Measurements from ENCODE around the gene ZYX.
"Not testable (repeated sequence)": the region's sequence is repeated elsewhere in the genome, so short reads cannot be mapped to it uniquely, and the experiment has no call there.

Gene ZYX

DNA sequence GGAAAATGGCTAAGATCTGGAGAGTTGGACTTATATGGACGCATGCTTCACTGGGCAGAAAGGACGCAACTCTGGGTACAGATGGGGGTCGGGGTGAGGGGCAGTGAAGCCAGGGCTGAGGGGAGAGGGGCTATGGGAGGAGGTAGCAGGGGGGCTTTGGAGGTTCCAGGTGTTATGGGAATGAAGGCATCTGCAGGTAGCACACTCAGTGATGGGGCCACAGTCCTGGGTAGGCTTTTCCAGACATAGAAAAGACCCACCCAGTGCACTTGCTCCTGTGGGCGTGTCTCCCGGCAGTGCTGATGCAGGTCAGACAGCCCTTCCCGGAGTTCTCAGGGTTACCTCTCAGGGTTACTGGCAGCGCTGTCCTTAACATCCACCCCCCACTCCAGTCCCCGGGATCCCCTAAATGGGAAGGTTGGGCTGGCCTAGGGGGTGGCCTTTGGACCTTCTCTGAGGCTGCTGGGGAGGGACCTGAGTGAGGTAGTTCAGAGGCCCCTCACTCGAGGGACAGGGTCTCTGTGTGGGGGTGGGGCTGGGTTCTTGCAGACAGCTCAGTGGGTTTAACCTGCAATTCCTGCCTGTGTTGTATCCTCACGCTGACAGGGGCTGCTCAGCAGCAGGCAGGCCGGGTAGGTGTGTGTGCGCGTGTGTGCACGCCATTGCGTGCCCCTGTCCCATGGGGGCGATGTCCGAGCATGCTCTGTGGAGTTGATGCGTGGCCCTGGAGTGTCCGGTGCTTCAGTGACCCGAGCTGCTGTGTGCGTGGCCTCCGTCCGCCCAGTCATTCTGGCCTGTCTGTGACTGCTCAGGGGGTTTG is 6.2 kb downstream of the ZYX start:
- no peak for DNase-seq

DNA sequence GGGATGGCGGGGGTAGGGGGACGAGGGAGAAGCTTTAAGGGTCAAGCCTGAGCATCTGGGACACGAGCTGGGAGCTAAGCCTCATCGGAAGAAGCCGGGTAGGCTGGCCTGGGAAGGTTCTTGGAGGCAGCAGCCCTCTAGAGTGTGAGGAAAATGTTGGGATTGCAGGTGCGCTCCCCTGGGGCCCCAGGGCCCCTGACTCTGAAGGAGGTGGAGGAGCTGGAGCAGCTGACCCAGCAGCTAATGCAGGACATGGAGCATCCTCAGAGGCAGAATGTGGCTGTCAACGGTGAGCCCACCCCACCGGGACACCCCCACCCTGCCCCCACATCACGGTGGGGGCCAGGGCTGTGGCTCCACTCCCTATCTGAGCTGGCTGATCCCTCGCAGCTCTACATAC is 6.9 kb downstream of the ZYX start:
- DNase-seq: no peak

DNA sequence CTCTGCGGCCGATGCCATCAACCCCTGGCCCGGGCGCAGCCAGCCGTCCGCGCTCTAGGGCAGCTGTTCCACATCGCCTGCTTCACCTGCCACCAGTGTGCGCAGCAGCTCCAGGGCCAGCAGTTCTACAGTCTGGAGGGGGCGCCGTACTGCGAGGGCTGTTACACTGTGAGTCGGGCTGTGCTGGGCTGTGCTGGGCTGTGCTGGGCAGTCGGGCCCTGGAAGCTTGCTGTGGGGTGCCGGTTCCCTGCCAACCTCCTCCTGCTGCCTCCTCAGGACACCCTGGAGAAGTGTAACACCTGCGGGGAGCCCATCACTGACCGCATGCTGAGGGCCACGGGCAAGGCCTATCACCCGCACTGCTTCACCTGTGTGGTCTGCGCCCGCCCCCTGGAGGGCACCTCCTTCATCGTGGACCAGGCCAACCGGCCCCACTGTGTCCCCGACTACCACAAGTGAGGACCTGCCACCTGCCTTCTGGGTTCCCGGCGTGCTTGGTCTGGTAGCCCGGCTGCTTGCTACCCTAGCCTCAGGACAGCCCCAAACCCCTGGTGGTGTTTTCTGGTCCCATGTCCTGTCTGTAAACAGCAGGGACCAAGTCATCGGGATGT is 7.5 kb downstream of the ZYX start:
- no peak for DNase-seq

DNA sequence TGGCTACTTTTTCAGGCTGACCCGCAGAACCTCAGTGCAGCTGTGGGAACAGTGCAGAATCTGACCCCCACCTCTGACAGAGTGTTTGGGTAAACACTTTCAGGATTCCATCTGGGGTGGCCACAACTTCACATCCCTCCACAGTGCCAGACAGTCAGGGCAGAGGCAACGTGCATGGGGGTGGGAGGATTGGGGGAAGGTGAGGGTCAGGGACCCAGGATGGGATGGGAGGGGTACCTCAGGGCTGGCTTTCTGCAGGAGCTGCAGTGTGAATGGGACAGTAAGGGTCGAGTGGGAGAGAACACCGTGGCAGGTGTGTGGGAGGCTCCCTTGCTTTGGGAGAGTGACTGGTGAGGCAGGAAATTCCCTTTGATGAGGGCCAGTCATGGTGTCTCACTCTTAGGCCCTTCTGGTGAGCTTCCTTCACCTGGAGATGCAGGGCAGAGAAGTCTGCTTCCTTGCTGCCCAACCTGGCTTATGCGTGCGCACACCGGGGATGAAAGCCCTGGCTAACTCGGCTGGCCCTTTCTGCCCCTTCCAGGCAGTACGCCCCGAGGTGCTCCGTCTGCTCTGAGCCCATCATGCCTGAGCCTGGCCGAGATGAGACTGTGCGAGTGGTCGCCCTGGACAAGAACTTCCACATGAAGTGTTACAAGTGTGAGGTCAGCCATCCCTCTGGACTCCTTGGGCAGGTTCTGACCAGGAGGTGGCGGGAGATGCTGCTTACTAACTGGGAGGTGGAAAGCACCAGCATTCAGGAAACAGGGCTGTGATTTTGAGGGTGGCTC is 8.4 kb downstream of the ZYX start:
- no peak for DNase-seq

DNA sequence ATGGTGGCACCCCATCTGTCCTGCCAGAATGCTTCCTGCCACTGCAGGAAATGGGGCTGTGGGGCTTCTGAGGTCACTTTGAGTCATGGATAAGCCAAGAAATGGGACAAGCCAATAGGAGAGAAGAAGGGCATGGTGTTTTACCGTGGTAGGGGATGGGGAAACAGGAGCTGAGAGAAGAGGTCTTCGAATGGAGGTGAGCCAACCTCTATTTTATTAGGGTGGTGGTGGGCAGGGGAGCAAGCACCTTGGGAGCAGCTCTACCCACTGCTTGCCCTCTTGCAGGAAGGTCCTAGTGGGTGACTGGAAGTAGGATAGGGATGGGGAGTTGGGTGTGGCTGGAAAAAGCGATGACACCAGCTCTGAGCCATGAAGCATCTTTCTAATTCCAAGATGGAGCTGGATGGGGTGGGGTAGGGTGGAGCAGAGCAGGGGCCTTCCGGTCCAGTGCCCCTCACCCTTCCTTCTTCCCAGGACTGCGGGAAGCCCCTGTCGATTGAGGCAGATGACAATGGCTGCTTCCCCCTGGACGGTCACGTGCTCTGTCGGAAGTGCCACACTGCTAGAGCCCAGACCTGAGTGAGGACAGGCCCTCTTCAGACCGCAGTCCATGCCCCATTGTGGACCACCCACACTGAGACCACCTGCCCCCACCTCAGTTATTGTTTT is 9.1 kb downstream of the ZYX start:
- DNase-seq: no peak

DNA sequence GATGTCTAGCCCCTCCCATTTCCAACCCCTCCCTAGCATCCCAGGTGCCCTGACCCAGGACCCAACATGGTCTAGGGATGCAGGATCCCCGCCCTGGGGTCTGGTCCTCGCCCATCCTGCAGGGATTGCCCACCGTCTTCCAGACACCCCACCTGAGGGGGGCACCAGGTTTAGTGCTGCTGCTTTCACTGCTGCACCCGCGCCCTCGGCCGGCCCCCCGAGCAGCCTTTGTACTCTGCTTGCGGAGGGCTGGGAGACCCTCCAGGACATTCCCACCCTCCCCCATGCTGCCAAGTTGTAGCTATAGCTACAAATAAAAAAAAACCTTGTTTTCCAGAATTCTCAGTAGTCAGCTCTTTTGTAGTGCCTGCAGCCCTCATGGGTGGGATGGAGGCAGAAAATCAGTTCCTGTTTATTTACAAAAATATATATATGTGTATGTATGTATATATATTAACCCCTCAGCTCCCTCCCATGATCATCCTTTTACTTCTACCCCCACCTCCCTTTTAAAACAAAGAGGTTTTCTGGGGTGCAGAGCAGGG is 9.7 kb downstream of the ZYX start:
- no peak for DNase-seq

DNA sequence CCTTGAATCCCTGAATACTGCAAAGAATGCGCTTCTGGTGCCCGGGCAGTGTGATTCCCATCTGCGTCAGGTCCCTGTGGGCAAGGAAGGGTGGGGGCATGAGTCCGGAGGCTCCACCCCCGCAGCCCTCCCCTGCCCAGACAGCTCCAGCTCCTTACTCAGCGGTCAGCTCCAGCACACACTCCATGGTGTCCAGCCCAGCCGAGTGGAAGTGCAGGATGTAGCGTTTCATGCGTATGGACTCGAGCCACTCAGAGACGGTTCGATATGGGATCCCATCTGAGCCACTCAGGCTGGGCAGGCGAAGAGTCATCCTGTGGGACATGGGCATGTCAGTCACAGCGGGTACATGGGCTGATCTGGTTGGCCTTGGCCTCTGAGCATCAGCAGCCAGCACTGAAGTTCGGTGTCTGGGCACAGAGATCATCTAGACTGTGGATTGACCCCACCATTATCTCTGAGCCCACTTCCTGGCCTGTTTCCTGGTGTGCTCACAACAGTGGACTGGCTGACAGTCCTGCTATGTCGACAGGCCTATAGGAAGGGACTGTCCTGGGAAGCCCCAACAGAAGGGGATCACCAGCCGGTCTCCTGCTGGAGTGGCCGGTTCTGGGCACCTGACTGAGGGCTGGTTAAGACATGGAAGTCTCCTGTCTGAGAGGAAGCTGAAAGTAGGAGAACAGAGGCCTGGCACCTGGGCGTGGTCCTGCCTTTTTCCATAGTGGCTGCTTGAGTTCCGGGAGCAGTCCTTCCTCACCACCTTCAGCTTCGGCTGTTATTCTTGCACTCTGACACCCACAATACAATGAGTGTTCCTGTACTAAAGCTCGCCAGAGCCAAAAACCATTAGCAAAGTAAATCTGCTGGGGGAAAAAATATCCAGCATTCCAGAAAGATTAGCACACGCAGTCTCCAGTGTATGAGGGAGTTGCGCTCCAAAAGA is 10.6 kb downstream of the ZYX start:
- no peak for DNase-seq

DNA sequence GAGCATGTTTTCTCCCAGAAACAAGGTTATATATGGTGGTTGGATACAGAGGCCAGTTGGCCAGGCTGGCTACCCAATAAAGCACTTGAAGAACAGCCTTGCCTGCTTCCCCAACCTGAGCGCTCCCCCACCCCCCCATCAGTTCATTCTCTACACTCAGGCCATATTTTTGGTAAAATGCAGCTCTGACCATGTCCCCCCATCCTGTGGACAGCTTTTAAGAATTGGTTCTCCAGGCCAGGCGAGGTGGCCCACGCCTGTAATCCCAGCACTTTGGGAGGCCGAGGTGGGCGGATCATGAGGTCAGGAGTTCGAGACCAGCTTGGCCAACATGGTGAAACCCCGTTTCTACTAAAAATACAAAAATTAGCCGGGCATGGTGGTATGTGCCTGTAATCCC is 11.3 kb downstream of the ZYX start:
- not testable (repeated sequence) for DNase-seq

DNA sequence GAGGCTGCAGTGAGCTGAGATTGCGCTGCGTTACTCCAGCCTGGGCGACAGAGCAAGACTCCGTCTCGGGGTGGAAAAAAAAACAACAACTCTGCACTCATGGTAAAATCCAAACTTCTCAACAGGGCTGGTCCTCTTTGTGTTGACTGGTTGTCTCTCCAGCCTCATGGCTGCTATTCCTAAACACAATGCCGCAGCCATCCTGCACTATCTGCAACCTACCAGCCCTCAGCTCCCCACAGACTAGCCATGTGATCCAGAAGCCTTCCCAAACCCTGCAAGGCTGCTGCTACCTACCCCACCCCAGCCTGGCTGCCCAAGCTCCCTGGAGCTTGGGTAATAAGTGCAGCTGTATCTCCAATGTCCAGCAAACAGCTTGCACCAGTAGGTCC is 11.7 kb downstream of the ZYX start:
- DNase-seq: no peak

DNA sequence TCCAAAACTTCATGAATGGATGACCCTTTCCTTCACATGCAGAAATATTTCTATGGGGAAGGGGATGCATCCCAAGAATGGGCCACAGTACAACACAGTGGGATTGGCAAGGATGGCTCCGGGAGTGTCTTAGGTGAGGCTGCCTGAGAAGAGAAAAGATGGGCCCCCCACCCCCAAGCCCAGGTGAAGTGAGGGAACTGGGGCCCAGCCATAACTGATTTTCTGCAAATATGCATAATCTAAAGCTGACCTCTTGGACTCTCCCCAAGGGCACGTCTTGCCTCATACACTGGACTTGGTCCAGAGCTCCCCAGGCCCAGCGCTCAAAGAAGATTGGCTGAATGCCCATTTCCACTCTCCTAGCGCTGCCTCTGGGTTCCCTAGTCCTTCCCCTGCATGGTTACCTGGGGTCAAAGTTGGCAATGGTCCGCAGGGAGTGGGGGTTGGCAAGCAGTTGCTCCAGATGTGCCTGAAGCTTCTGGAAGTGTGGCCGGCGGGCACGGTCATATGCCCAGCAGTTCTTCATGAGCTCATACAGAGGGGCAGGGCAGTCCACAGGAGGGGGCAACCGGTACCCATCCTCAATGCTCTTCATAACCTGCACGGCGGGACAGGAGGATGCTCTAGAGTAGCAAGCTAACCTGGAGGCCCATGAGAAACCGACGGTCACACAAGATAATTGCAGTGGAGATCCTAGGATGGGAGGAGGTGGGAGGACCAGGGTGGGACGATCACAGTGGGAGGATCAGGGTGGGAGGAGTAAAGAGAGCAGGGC is 12.3 kb downstream of the ZYX start:
- DNase-seq: no peak

DNA sequence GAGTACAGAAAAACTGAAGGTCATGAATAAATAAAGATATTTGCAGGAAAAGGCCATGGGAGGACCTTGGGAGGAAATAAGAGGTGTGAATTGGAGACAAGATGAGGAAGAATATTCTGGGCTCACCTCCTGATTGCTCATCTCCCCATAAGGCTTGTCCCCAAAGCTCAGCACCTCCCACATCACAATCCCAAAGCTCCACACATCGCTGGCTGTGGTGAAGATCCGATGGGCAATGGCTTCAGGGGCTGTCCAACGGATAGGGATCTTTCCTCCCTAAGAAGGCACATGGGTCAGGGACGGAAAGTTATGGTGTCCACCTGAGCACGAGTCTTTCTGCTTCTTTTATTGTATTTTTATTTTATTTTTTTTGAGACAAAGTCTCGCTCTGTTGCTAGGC is 12.9 kb downstream of the ZYX start:
- DNase-seq: no peak

DNA sequence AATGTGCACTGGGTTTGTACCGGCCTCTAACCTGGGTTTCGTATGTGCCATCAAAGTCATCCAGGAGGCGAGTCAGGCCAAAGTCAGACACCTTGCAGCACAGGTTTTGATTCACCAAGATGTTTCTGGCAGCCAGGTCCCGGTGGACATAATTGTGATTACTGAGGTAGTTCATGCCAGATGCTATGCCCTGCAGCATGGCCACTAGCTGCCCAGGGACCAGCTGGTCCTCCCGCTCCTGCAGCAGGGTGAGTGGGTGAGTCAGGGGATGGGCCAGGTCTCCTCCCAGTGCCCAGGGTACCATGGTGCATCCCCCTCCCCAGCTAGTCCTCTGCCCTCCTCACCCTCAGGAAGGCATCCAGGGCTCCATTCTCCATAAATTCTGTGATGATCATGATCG is 13.6 kb downstream of the ZYX start:
- DNase-seq: no peak

DNA sequence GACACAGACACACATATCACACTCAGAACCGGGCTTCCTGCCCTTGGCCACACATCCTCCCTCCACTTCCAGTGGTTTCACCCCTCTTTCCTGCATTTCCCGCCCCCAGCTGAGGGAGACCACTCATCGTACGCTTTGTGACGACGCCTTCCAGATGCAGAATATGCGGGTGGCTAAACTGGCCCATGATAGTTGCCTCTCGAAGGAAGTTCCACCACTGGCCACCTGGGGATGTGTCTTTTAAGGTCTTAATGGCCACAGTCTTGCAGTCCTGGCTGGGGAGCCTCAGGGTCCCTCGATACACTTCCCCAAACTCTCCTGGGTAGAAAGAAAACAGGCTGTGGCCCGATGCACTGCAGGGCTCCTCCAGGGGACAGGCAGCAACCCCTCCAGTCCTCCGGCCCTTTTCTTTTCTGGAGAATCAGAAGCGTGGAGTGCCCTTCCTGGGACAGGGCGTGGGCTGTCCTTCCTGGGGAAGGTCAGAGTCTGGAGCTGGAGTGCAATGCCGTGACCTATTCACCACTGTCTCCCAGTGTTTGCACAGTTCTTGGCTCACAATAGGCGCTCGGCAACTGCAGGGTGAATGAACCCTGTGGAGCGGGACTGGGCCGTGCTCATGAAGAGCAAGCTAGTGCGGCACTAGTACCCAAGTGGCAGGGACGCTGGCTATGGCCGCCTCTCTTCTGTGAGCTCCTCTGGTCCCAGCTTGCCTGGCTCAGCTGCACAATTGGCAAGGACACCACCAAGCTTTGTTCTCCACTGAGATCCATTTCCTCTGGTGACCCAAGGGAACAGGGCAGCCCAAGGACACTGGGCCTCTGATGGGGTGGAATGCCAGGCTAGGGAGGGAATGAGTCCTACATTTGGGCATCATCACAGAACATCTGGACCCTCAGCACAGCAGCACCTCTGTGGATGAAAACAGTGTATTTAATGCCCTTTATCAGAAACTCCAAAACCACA is 14.3 kb downstream of the ZYX start:
- no peak for DNase-seq

DNA sequence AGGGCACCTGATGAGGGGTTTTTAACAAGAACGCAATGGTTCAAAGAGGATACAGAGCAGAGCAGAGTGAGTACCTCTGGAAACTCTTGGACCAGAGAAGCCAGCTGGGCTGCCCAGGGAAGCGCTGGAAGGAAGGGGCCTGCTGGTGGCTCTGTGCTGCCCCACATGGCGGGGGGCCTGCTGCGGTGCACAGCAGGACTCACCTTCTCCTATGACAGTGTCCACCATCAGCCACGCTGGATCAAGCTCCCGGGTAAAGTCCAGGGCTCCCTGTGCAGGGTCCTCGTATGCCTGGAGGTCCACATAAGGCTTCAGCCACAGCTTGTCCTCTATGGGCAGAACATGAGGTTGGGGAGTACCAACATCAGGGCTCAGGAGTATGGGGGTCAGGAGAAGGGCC is 15.0 kb downstream of the ZYX start:
- no peak for DNase-seq

DNA sequence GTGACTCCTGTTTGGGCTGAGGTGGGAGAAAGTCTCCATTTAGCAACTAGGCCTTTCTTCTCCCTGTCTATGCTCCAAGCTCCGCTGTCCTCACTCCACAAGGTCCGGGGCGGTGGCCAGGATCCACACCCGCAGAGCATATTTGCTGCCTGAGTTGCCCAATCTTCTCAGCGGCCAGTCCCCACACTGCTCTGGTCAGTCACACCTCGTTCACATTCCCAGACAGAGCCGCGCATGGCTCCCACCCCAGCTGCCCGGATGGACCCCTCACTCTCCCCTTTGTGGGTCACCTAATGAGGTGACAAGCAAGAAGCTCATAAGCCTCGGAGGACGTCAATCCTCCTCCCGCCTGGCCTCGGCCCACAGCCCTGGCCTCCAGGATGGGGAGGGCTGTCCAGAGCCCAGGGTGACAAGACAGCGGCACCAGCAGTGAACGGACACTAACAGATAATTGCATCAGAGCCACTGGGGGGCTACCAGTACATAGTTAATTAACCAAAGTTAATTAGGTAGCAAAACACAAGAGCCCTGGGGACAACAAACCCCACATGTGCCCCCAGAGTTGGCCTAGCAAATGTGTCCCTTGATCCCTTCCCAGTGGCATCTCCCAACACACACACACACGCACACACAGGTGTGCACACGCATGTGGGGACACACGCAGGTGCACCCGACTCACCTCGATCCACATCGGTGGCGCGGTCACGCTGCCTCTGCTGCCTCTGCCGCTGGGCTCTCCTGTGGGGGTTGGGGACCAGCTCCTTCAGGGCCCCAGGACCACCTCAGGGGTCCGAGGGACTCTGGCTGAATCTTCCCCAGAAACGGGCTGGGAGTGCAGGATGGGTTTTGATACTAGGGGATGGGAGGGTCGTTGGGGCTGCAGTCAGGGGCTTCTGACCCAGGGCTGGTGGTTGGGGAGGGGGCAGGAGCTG is 15.7 kb downstream of the ZYX start:
- no peak for DNase-seq

DNA sequence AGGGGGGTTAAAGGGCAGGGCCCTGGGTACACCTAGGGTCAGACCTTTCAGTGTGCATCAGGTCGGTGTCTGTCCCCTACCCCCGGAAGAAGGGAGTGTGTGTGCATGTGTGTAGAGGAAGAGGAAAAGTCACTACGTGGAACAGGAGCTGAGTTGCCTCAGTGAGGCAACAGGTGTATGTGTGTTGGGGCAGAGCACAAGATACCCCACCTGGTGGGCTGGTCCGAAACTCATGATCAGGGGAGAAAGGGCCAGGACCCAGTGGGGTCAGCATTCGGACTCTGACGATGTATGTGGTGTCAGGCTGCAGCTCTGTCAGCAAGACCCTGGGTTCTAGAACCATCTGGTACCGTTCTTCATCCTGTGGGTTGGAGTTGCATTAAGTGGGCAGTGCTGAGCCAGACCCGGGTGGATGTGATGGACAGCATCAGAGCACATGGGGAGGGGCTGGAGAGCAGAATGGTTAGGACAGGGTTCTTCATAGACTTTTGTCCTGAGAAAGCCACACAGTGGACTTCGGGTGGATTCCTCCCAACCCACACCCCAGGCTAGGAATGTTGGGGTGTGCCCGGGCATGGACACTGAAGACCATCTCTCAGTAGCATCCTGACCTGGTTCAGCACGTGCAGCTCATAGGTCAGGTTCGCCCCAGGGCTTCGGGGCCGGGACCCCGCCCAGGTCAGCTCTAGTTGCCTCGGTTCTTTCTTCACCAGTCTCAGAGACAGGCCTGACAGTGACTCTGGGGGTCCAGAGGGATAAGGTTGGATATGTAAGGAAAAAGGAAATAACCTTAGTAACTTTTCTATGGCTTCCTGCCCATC is 16.8 kb downstream of the ZYX start:
- no peak for DNase-seq

DNA sequence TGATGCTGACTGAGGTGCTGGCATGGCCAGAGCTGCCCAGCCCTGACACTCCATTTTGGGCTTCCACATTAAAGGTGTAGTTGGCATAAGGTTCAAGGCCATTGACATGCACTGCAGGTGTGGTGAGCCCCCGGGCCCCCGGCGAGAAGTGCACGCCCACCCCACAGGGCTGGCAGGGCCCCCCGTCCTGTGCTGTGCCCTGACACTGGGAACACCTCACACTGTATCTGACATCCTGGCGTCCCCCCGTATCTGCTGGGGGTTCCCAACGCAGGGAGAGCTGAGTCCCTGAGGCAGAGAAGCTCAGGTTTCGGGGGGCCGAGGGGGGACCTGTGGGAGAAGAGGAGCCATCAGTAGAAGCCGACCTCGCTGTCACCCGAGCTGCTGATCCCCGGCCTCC is 17.5 kb downstream of the ZYX start:
- no peak for DNase-seq

DNA sequence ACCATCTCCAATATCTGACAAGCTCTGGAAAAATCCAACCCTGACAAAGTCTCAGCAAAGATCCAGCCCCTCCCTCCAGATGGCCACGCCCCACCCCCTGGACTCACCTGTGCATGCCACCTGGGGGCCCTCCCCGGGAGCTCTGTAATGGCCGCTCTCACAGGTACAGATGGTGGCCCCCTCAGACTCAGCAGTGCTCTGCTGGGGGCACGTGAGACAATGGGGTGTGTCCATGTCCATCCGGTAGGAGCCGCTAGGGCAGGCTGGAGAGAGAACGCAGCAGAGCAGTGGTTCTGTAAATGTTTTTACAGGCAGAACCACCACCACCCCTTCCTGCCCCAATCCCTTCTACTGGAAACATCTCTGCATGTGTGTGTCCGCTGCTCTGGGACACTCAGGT is 18.0 kb downstream of the ZYX start:
- no peak for DNase-seq

Measured in eye (tissue), 1 donor.